GM21515 (cell line): ENCODE results near the gene EXOSC5.
"Not testable (repeated sequence)": the region's sequence is repeated elsewhere in the genome, so short reads cannot be mapped to it uniquely, and the experiment has no call there.

Experiments
- ATAC-seq: cut with Tn5 transposase; IDR thresholded peaks from one replicate; pipeline ENCODE4 v1.9.1; 2021; ENCODE audit not compliant: unreplicated experiment

The EXOSC5 gene

DNA sequence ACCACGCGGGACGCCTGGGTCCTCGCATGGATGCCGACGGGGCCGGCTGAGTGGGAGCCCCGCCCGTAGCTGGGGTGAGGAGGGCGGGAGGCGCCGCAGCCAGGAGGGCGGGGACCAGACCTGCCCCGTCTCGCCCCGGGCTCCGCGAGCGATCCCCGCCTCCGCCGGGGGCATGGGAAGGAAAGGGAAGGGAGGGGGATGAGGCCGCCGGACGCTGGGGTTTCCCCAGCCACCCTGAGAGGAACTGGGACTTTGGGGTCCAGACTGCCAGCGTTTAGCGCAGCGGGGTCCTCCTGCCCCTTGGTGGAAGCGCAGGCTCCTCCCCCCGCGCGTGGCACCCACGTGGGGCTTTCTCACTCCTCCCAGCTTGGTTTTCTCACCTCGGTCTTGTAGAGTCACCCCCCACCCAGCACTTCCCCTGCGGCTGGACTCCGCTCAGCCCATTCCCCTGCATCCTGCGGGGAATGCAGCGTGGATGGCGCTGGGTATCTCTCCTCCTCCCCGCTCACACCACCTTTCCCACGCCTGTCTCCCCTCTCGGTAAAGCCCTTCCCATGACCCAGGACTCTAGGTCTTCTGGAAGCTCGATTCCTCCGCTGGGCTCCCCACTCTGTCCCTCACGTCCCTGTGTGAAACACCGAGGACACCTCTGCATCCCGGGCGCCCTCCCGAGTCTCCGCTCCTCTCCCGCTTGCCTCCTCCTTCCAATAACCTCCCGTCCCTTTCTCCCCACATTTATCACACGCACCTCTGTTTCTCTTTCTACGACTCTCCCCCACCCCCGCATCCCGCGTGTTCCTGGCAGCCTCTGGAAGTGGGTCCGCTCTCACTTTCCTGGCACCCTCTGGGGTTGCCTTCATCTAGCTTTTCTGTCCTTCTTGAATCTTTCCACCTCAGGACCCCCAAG, 45.6 kb downstream of the EXOSC5 start:
- ATAC-seq, result peak; percentile 34

DNA sequence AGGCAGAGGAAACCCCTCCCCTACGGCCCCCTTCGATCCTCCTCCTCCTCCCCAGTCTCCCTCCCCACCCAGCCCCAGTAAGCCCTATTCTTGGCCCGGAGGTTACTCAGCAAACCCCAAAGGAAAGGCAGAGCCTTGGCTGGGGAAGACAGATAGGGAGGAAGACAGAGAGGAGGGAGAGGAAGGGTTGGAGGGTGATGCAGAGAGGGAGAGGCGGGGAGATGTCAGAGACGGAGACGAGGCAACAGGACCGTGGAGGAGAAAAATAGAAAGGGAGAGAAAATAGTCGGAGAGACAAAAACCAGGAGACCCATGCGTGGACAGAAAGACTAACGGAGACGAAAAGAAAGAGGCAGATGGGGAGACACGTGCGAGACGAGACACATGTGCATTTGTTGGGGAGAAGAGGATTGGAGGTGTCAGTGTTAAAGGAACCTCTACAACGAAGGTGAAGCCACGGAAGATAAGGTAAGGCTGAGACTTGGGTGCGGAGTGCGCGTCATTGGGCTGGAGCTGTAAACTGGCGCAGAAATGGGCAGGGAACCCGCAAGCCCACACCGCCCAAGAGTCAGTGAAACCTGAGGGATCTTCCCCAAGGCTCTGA, 46.3 kb downstream of the EXOSC5 start:
- no peak for ATAC-seq

DNA sequence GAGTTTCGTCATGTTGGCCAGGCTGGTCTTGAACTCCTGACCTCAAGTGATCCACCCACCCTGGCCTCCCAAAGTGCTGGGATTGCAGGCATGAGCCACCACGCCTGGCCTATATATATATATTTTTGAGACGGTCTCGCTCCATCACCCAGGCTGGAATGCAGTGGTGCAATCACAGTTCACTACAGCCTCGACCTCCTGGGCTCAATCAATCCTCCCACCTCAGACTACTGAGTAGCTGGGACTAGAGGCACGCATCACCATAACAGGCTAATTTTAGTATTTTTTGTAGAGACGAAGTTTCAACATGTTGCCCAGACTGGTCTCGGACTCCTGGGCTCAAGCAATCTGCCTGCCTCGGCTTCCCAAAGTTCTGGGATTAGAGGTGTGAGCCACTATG, 50.2 kb downstream of the EXOSC5 start:
- ATAC-seq, result not testable (repeated sequence)

DNA sequence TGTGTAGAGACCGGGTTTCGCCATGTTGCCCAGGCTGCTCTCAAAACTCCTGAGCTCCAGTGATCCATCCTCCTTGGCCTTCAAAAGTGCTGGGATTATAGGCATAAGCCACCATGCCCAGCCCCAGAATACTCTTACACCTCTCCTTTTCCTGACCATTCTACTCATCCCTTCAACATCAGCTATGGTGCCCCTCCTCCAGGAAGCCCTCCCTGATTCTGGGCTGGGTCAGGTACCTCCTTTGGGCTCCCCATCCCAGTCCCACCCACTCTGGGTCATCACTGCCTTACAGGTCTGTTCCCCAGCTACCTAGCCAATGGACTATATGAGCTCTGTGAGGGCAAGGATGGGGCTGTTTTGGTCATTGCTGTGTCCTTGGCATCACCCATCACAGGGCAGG, 53.0 kb downstream of the EXOSC5 start:
- no peak for ATAC-seq

DNA sequence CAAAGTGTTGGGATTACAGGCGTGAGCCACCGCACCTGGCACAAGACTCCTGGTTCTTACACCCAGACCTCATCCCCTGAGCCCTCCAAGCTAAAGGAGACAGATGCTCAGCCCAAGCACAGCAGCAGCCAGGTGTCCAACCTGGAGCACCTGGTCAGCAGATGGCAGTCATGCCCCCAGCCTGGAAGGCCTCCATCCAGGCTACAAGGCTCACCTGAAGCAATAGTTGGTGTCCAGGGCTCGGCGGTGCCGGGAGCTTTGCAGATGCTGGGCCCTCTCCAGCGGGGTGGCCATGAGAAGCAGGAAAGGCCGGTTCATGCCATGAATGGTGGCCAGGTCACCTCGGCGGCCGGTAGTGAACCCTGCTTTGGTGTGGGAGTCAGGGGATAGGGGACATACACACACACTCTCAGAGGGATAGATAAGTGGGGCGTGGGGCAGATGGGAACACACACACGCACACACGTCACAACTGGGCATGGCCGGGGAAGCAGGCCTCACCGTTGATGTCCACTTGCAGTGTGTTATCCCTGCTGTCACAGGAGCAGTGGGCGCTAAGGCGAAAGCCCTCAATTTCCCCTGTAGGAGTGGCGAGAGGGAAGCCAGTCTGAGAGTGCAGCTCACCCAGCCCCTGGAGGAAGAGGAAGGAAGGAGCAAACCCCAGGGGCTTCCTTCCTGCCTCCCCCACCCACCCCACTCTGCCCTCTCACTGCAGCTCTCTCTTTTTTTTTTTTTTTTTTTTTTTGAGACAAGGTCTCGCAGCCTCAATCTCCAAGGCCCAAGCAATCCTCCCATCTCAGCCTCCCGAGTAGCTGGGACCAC, 55.3 kb downstream of the EXOSC5 start:
- no peak for ATAC-seq

DNA sequence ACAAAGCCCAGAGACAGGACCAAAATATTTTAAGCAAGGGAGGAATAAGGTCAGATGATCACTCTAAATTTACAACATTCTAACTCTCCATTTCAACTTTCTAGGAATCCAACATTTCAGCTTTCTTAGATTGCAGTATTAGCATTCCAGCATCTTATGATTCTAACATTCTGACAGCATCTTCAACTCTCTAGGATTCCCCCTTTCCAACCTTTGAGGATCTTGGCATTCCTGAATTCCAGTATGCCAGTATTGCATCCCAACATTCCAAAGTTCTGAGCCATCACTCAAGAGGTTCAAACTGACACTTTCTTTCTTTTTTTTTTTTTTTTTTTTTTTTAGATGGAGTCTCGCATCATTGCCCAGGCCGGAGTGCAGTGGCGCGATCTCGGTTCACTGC, 57.2 kb downstream of the EXOSC5 start:
- no peak for ATAC-seq
